Esophagus muscularis mucosa (tissue), 4 donors: Measurements from ENCODE around the gene OGFR. TPM values are rescaled to one million over a fixed set of nuclear protein-coding genes. Genes with fewer than 3 reads are reported as not detected.

ENCODE experiments used
- DNase-seq: peaks from one replicate; pipeline ENCODE4 v3.0.0-alpha.2; 2017; ENCODE audit errors: extremely low spot score
- H3K27ac ChIP-seq, 4 donors: fragments of 200-600 bp; sonication (generic); replicated peaks in 1 of 4; 1 replicate in 3 of 4; 2 replicates in 1 of 4; pipeline ENCODE4 v1.5.1; 2016 to 2019; ENCODE audit warnings: mild to moderate bottlenecking in 1 of 4
- H3K27me3 ChIP-seq, 4 donors: fragments of 200-600 bp; sonication (generic); one replicate each; pipeline versions ENCODE4 v1.5.1 to v1.6.0; 2016 to 2019
- H3K36me3 ChIP-seq, 4 donors: fragments of 200-600 bp; sonication (generic); one replicate each; pipeline ENCODE4 v1.5.1; 2016 to 2019
- H3K4me1 ChIP-seq, 4 donors: fragments of 200-600 bp; sonication (generic); one replicate each; pipeline ENCODE4 v1.5.1; 2016 to 2019
- H3K4me3 ChIP-seq, 4 donors: fragments of 200-600 bp; sonication (generic); 1 replicate in 2 of 4; 2 replicates in 2 of 4; pipeline ENCODE4 v1.5.1; 2016 to 2019; ENCODE audit warnings: mild to moderate bottlenecking in 4 of 4, moderate library complexity in 1 of 4
- H3K9me3 ChIP-seq, 4 donors: fragments of 200-600 bp; sonication (generic); 1 replicate in 3 of 4; 2 replicates in 1 of 4; pipeline ENCODE4 v1.5.1; 2016 to 2019
- EP300 ChIP-seq: sonication (generic); formaldehyde crosslinking; IDR thresholded peaks from one replicate; pipeline ENCODE4 v1.6.1; 2017; ENCODE audit warnings: antibody characterized with exemption
- POLR2A ChIP-seq: fragments of 450-650 bp; IDR thresholded peaks from one replicate; pipeline ENCODE4 v1.6.1; 2017; ENCODE audit warnings: antibody characterized with exemption, moderate library complexity, mild to moderate bottlenecking, low read depth
- POLR2AphosphoS5 ChIP-seq, 2 donors: sonication (generic); formaldehyde crosslinking; IDR thresholded peaks; one replicate each; pipeline ENCODE4 v1.6.1; 2017; ENCODE audit warnings: antibody characterized with exemption in 2 of 2
- WGBS: methylation state at CpG from one replicate; pipeline ENCODE4 v1.1.5; 2018; 5-methylcytosine and 5-hydroxymethylcytosine counted together
- intact Hi-C: fragments of 100-400 bp; cut with DNase I; formaldehyde crosslinking; loops from one replicate; pipeline ENCODE4 v1.15.1; 2023
- total RNA-seq, 4 donors: library from RNA; depleted of rRNA; stranded (reverse); fragments of >200 nt; gene quantifications; one replicate each; pipeline versions ENCODE4 v1.1.0 to v1.2.1, GENCODE V29; 2016
- TF ChIP-seq, protein P1 (sequence below), 3 experiments: fragments of 200-600 bp in 2 of 3; fragments of 450-650 bp in 1 of 3; sonication (generic) in 2 of 3; IDR thresholded peaks; one replicate each; pipeline ENCODE4 v1.5.1; 2017 to 2019; ENCODE audit warnings: antibody characterized with exemption in 3 of 3, mild to moderate bottlenecking in 2 of 3, moderate library complexity in 1 of 3

The OGFR gene
- total RNA-seq, 4 donors from 2014 or later = 46.1 to 84.5 (median 62.7) TPM

GRCh38 chr20:62784497-62784896 lies 20.1 kb upstream of the OGFR start:
- Histone ChIP-seq H3K36me3 (no peaks in the 10 kb centered on the region), H3K4me1 (peaks cover 4 to 9% (median 4%) of the 10 kb centered on the region in 4 donors), H3K9me3 (no peaks in the 10 kb centered on the region), H3K4me3 (no peak overlapping the region), H3K27me3 (peaks cover 0 to 31% (median 0%) of the 10 kb centered on the region in 4 donors), H3K27ac (no peak overlapping the region)
- no peak for DNase-seq
- WGBS = 82% methylated on average over 11 of the region's 16 CpGs
- TF ChIP-seq EP300 = no peak
- TF ChIP-seq, protein P1, sequence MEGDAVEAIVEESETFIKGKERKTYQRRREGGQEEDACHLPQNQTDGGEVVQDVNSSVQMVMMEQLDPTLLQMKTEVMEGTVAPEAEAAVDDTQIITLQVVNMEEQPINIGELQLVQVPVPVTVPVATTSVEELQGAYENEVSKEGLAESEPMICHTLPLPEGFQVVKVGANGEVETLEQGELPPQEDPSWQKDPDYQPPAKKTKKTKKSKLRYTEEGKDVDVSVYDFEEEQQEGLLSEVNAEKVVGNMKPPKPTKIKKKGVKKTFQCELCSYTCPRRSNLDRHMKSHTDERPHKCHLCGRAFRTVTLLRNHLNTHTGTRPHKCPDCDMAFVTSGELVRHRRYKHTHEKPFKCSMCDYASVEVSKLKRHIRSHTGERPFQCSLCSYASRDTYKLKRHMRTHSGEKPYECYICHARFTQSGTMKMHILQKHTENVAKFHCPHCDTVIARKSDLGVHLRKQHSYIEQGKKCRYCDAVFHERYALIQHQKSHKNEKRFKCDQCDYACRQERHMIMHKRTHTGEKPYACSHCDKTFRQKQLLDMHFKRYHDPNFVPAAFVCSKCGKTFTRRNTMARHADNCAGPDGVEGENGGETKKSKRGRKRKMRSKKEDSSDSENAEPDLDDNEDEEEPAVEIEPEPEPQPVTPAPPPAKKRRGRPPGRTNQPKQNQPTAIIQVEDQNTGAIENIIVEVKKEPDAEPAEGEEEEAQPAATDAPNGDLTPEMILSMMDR (IDR thresholded peaks at IDR 0.05) = no peak
- no peak for TF ChIP-seq POLR2AphosphoS5 (IDR thresholded peaks at IDR 0.05)
- TF ChIP-seq POLR2A = no peak
- intact Hi-C loops = no loop called here

DNA sequence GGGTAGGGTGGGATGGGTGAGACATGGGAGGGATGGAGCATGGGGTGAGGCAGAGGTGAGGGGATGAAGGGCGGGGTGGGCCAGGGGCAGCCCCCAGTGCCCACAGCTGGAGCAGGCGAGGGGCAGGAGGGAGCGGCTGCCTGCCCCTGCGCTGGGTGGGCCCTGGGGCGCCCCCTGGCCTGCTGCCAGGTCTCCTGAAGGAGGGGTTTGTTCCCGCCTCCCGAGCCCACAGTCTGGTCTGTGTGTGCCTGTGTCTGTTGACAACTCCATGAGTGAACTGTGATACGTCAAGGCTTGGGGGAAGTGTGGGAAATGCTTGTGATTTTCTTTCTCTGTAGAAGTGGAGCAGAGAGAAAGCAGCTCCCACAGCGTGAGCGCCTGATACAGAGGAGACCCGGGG lies 19.2 kb upstream of the OGFR start:
- no peaks in the 10 kb centered on the region for H3K9me3 ChIP-seq
- WGBS = 56% methylated on average over 10 of the region's 11 CpGs
- intact Hi-C loops = no loop called here
- H3K27ac ChIP-seq = no peak overlapping the region
- no peaks in the 10 kb centered on the region for H3K36me3 ChIP-seq
- no peak overlapping the region for H3K4me3 ChIP-seq
- H3K4me1 ChIP-seq = peaks cover 4 to 9% (median 4%) of the 10 kb centered on the region in 4 donors
- TF ChIP-seq EP300 = no peak
- TF ChIP-seq POLR2AphosphoS5 (IDR thresholded peaks at IDR 0.05) = no peak
- no peak for TF ChIP-seq POLR2A
- TF ChIP-seq, protein P1 (IDR thresholded peaks at IDR 0.05) = no peak
- H3K27me3 ChIP-seq = peaks cover 0 to 22% (median 0%) of the 10 kb centered on the region in 4 donors
- no peak for DNase-seq

- TF ChIP-seq, protein P1 (IDR thresholded peaks at IDR 0.05) = no peak
- no peak for TF ChIP-seq EP300
- no peak for TF ChIP-seq POLR2A
- no peak for TF ChIP-seq POLR2AphosphoS5 (IDR thresholded peaks at IDR 0.05)
- intact Hi-C loops = no loop called here
- Histone ChIP-seq H3K9me3 (no peaks in the 10 kb centered on the region), H3K27me3 (peaks cover 0 to 17% (median 0%) of the 10 kb centered on the region in 4 donors), H3K4me1 (peaks cover 4 to 10% (median 6%) of the 10 kb centered on the region in 4 donors), H3K36me3 (no peaks in the 10 kb centered on the region), H3K4me3 (no peak overlapping the region), H3K27ac (no peak overlapping the region)
- DNase-seq = no peak
- 83% methylated on average over 1 of the region's 13 CpGs for WGBS
Measured at GRCh38 chr20:62786157-62786556, 18.5 kb upstream of the OGFR start.

- H3K4me1 ChIP-seq = peaks cover 4 to 14% (median 11%) of the 10 kb centered on the region in 4 donors
- 79% methylated on average over 7 of the region's 7 CpGs for WGBS
- H3K27me3 ChIP-seq = peaks cover 0 to 17% (median 0%) of the 10 kb centered on the region in 4 donors
- no peak overlapping the region for H3K27ac ChIP-seq
- DNase-seq = no peak
- intact Hi-C loops = no loop called here
- no peaks in the 10 kb centered on the region for H3K36me3 ChIP-seq
- TF ChIP-seq, protein P1 (IDR thresholded peaks at IDR 0.05) = no peak
- TF ChIP-seq EP300 (no peak), POLR2AphosphoS5 (IDR thresholded peaks at IDR 0.05) (no peak), POLR2A (no peak)
- H3K4me3 ChIP-seq = no peak overlapping the region
- H3K9me3 ChIP-seq = no peaks in the 10 kb centered on the region
Measured at GRCh38 chr20:62787321-62787720, 17.3 kb upstream of the OGFR start.

- WGBS = 73% methylated on average over 5 of the region's 5 CpGs
- Histone ChIP-seq H3K36me3 (no peaks in the 10 kb centered on the region), H3K9me3 (no peaks in the 10 kb centered on the region), H3K4me3 (no peak overlapping the region), H3K27me3 (peaks cover 0 to 17% (median 0%) of the 10 kb centered on the region in 4 donors), H3K27ac (no peak overlapping the region), H3K4me1 (peaks cover 4 to 12% (median 8%) of the 10 kb centered on the region in 4 donors)
- TF ChIP-seq POLR2A (no peak), POLR2AphosphoS5 (IDR thresholded peaks at IDR 0.05) (no peak), EP300 (no peak)
- TF ChIP-seq, protein P1 (IDR thresholded peaks at IDR 0.05) = no peak
- intact Hi-C loops = no loop called here
- no peak for DNase-seq
Measured at GRCh38 chr20:62787866-62788265, 16.8 kb upstream of the OGFR start.
